Omental fat pad (tissue), 4 donors: ENCODE measurements around the gene REST. TPM values are rescaled to one million over a fixed set of nuclear protein-coding genes. Genes with fewer than 3 reads are reported as not detected.

Experiments used
- ATAC-seq: fragments of 150-250 bp; one replicate; pipeline ENCODE4 v1.9.1; 2016; ENCODE audit warnings: mild to moderate bottlenecking, moderate library complexity; ENCODE audit not compliant: low FRiP score
- DNase-seq: peaks from one replicate; pipeline ENCODE4 v3.0.0-alpha.2; 2019; ENCODE audit warnings: low spot score
- total RNA-seq, 4 donors: library from RNA; depleted of rRNA; stranded (reverse); fragments of >200 nt; gene quantifications; one replicate each; pipeline ENCODE4 v1.1.0, GENCODE V29; 2016
- TF ChIP-seq, protein P1 (sequence below), 3 donors: fragments of 450-650 bp; IDR thresholded peaks; one replicate each; pipeline ENCODE4 v1.5.1; 2016 to 2017; ENCODE audit warnings: antibody characterized with exemption in 3 of 3, mild to moderate bottlenecking in 3 of 3, moderate library complexity in 2 of 3

Gene REST
- total RNA-seq, 4 donors from 2014 or later = 20.7 to 35.5 (median 29.0) TPM

DNA sequence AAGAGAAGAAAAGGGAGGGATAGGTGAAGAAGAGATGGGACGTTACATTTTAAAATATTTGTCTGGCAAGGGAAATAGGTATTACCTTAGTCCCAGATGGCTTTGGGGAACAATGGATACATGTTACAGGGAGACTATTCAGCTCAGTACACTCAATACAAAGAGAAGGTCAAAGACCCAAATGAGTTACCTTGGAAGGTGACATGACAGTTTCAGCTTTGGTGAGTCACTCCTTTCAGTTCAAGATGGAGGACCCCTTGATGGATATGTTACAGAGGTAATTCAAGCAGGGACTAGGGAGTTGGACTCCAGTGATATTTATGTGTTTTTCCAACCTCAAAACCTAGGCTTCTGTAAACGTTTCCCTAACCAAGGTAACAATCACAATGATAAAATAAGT is 64.7 kb downstream of the REST start:
- TF ChIP-seq, protein P1, sequence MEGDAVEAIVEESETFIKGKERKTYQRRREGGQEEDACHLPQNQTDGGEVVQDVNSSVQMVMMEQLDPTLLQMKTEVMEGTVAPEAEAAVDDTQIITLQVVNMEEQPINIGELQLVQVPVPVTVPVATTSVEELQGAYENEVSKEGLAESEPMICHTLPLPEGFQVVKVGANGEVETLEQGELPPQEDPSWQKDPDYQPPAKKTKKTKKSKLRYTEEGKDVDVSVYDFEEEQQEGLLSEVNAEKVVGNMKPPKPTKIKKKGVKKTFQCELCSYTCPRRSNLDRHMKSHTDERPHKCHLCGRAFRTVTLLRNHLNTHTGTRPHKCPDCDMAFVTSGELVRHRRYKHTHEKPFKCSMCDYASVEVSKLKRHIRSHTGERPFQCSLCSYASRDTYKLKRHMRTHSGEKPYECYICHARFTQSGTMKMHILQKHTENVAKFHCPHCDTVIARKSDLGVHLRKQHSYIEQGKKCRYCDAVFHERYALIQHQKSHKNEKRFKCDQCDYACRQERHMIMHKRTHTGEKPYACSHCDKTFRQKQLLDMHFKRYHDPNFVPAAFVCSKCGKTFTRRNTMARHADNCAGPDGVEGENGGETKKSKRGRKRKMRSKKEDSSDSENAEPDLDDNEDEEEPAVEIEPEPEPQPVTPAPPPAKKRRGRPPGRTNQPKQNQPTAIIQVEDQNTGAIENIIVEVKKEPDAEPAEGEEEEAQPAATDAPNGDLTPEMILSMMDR (IDR thresholded peaks at IDR 0.05) = no peak
- DNase-seq = no peak
- ATAC-seq = no peak

DNA sequence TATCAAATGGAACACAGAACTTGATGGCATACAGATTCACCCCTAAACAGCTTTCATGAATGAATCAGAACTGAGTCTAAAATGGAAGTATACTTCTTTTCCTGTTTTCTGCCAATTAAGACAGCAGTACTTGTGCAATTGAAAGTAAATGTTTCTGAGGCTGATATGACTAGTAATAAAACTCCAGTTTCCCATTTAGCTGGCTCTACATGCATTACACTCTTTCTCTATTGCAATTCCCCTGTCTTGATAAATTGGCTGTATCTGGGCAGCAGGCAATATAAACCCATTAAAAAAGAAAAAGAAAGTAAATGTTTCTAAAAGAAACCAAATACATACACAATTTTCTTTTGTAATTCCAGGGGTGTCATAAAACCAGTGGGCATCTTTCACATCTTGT is 65.1 kb downstream of the REST start:
- no peak for DNase-seq
- no peak for ATAC-seq
- TF ChIP-seq, protein P1 (IDR thresholded peaks at IDR 0.05) = no peak

DNA sequence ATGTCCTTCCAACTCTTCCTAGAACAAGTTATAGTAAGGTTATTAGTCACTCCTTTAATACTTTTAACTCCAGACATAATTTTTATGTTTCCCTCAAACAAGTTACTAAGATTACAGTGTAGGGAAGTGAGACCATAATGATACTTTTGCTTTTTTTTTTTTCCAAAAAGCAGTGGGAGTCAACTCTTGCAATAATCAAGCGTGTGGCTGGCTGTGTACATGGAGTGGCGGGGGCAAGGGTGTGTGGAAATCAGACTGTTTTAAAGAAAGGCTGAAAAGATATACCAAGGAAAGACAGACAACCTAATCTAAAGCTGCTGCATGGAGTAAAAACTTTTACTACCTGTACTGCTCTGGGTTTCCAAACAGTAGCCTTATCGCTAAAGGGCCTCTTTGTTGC is 65.6 kb downstream of the REST start:
- ATAC-seq = no peak
- TF ChIP-seq, protein P1 (IDR thresholded peaks at IDR 0.05) = no peak

DNA sequence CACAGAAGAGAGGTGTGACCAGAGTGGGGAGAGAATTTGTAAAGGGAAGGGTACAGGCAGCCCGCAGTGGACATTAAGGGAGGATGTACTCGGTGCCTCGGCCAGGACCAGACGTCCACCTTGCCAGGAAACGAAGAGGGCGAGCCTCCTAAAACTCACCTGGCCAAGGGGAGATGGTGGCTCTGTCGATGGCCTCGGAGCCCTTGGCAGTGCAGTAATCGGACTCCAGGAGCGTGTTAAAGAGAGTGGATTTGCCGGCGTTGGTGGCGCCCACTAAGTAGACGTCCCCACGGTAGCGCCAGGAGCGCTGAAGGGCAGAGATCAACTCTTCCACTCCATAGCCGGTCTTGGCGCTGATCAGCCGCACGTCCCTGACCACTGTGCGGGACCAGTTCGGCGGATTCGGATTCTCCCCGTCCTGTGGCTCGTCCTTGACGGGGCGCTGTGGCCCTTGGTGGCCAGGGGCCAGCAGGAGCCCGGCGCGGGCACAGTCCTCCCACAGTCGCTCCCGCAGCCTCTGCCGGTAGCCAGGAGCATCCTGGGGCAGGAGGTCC is 68.7 kb downstream of the REST start:
- TF ChIP-seq, protein P1 (IDR thresholded peaks at IDR 0.05) = no peak
- DNase-seq = no peak
- no peak for ATAC-seq

More for the DNA sequence above, 65.6 kb downstream of the REST start:
- DNase-seq = no peak

DNA sequence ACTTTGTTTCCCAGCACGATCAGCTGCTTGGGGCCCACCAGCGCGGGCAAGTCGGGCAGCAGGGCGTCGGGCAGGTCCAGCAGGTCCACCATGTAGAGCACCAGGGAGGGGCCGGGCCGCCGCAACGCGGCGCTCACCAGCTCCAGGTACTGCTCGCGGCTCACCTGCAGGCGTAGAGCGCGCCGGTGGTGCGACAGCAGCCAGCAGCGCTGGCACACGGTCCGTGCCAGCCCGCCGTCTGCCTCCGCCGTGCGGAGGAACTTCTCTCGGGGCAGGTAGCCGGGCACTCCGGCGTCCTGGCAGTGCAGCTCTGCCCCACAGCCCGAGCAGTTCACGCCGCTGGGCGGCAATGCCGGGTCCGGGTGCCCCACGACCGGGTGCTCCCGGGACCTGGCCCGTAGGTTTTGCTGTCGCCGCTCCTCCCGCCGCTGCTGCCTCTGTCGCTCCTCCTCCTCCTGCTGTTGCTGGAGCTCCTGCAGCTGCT is 69.2 kb downstream of the REST start:
- DNase-seq (no peak), ATAC-seq (peak; percentile 40)
- TF ChIP-seq, protein P1 (IDR thresholded peaks at IDR 0.05) = no peak

DNA sequence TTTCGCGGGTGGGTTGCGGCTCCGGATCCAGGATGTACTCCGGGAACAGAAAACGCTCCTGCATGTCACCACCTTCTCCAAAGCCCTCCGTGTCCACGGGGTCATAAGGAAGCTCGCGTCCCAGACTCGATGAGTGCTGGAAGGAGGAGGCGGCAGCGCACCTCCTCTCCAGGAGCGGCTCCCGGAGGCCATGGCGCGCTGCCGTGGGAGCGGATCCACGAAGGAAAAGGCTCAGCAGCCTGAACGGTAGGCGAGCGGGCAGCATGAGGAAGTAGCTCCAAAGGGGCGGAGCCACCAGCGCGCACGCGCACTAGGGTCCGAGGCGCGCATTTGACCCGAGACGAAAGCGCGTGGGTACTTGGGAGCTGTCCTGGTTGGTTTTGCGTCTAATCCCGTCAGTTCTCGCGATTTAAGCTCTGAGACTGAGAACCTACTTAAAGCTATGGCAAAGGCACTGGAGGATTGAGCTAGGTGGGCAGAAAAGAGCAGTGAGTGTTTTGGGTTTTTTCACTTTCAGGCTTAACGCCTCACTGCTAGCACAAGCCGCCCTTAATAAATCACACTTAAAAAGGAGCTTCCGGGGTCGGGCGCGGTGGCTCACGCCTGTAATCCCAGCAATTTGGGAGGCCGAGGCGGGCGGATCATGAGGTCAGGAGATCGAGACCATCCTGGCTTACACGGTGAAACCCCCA is 69.8 kb downstream of the REST start, which contains the start of gene NOA1:
Gene NOA1 (minus strand): TSS at position 286 of the 692 bp plus-strand sequence. CDS start 21 bp downstream, at position 265.
- peak; percentile 90 for DNase-seq
- peak; percentile 96 for ATAC-seq
- TF ChIP-seq, protein P1 (IDR thresholded peaks at IDR 0.05) = no peak
